ENCODE results near the gene MAN1C1. TPM values are rescaled to one million over a fixed set of nuclear protein-coding genes. Genes with fewer than 3 reads are reported as not detected.

Gene MAN1C1
- total RNA-seq, 1 donor from 2014 or later = 8.6 TPM

DNA sequence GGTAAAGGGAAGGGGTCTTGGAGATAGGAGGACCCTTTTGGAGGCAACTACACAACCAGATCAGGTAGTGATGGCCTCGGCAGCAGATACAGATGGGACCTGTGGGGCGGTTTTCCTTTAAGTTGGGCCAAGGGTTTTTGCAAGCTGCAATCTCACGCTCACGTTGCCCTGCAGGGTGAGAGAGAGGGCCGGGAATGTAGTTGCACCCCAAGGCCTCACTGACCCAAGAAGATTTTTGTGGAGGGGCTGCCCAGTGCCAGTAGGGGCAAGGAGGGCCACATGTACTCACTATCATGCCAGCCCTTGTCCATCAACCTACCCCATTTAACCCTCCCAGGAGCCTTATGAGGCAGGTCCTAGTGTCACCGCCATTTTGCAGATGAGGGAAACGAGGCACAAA lies 125.7 kb downstream of the MAN1C1 start:
- DNase-seq = no peak

DNA sequence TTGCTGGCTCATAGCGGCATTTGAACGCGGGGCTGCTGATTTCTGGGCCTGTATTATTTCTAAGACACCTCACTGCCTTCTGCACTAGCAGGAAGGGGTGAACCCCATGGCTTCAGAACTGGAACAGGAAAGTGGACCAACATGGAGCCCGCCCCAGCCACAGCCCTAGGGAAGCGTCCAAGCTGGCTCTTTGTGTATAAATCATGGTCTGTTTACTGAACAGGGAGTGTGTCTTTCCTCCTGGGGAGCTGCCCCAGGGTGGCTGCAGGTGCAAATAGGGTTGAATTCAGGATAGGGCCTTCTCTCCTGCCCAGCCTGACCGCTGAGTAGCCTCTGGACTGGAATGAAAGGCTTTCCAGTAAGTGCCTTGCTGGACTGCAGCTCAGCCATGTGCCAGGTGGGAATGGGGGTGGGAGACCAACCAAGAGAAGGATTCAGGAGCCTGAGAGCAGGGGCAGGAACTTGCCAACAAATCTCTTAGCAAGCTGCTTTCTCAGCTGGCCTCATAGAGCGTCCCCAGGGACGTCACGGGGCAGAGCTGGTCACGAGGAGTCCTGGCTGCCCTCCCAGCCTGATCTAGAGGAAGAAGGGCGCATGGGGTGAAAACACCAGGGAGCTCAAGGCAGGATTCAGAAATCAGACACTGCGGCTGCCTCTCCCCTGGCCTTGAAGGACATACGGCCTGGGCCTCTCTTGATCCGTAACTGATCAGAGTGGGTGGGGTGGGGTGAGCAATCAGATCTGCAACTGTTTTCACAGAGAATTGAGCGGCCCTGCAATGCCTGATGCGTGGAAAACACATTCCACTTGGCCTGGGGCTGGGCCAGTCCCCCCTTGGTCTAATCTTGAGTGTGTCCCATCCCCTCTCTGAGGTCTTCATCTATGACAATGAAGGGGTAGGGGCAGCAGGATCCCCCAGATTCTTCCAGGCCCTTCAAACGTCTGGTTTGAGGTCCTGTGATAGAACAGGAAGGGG lies 126.9 kb downstream of the MAN1C1 start:
- DNase-seq = peak; percentile 58

DNA sequence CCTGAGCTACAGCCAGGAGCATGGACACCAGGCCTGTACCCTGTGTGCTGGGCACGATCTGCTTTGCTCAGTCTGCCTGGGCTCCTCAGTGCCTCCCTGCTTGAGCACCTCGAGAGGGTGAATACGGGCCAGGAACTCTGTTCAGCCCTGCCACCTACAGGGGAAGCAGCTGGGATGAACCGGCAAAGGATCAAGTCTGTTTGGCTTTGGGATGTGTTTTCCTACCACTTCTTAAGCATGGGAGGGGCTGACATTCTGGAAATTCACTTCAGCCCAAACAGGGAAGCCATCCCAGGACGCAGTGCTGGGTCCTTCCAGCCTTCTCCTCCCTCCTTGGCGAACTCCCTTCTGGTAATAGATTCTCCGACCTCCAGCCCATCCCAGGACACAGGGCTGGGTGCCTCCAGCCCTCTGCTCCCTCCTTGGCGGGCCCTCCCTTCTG lies 127.6 kb downstream of the MAN1C1 start:
- no peak for DNase-seq

DNA sequence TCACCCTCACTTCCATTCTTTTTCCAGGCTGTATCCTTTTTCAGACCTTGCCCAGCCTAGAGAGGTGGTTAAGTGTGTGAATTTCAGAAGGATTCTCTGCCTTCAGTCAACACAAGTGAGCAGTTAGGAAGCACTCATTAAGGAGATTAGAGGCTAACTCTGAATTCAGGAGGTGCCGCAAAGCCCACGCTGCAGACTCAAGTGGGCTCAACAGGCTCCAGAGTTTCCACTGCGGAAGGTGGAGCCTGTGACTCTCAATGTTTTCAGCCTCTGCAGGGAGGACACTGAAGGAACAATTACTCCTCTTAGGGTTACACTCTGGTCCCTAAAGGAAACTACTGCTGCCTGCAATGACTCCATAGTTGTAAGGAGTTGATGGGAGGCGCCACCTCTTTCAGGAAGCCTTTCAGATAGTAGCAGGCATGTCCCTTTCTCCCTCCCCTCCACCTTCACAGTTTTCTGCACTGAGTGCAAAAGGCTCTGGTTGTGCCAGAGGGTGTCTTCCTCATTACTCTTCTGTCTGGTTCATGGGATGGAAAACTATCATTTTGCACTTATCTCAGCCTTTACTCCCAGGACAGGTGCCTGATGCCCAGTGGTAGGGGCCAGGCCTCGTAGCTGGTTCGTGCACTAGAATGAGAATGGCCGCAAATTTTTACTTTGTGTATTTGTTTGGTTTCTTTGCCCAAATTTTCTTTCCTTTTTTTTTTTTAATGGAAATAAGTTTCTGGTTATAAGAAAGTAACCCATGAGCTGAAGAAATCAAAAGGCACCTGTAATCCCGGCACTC lies 128.2 kb downstream of the MAN1C1 start:
- no peak for DNase-seq

DNA sequence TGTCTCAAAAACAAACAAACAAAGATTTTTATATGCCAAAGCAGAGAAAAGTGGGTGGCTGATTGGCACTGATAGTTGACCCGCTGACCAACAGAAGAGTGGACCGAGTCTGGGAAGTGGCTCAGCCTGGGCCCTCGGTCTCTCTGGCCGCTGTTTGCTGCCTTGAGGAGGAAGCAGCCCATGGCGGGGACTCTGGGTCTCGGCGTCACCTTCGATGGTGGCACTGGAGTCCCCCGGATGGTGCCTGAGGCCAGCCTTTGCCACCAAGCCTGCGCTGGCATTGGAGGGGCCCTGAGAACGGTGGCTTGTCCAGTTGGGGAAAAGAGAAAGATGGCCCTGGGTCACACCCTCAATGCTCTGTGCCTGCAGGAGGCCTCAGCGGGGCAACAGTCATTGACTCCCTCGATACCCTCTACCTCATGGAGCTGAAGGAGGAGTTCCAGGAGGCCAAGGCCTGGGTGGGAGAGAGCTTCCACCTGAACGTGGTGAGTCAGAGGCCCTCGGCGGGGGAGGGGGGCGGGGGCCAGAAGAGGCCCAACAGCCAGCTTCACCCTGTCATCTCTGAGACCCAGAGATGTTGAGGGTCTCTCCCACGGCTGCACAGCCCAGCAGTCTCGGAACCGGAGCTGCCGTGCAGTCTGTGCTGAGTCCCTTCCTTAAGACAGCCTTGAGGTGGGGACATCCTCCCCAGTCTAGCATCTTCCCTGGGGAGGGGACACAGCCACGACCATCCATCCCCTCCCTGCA lies 129.9 kb downstream of the MAN1C1 start:
- DNase-seq = no peak

DNA sequence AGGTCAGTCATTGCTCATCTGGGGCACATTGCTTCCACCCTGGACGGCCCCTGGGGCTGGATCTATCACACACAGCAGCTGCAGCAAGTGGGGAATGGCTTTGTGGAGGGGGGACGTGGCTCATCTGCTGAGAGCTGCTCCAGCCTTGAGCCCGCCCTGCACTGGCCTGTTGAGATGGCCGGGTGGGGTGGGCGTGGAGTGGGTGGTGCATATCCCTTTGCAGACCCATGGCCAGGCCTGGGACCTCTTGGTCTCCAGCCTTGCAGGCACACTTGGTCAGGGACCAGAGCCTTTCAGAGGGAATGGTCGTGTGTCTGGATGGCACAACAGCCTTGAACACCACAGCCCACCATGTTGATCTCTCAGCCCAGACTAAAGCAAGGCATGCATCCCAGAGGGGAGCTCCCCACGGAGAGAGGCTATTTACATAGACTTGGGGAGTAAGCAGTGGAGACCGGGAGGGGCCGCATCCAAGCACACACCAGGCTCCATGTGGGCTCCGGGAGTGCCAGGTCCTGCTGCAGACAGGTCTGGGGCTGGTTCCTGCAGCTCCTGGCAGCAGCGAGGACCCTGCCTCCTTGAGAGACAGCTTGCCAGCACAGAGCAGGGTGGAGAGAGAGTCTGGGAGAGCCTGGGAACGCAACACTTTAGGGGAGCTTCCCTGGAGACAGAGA lies 130.6 kb downstream of the MAN1C1 start:
- DNase-seq = no peak

DNA sequence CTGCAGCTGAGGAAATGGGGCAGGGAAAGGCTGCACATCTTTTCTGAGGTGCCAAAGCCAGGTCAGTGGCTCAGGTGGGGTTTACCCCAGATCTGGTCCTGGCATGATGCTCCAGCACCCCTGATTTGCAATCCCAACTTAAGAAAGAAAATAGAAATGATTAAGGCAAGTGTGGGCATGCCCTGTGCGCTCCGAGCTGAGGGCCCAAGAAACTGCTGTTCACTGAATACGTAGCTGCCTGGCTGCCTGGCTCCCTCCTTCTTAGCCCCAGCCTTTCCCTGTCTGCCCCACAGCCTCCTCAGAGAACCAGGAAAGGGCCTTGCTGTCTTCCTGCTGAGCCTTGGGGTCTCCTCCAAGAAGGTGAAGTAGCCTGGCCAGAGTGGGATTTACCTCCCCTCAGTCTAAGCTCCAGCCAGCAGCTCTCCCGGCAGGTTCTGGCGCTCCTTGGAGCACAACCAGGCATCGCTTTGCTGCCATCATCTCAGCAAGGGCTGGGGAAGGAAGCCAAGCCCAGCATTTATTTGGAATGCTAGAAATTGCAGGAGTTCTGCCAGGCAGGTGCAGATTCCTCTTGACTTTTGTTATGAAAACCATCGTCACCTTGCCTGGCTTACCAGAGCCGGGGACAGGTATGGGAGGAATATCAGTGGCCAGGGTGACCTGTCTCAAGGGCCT lies 132.1 kb downstream of the MAN1C1 start:
- DNase-seq = no peak

DNA sequence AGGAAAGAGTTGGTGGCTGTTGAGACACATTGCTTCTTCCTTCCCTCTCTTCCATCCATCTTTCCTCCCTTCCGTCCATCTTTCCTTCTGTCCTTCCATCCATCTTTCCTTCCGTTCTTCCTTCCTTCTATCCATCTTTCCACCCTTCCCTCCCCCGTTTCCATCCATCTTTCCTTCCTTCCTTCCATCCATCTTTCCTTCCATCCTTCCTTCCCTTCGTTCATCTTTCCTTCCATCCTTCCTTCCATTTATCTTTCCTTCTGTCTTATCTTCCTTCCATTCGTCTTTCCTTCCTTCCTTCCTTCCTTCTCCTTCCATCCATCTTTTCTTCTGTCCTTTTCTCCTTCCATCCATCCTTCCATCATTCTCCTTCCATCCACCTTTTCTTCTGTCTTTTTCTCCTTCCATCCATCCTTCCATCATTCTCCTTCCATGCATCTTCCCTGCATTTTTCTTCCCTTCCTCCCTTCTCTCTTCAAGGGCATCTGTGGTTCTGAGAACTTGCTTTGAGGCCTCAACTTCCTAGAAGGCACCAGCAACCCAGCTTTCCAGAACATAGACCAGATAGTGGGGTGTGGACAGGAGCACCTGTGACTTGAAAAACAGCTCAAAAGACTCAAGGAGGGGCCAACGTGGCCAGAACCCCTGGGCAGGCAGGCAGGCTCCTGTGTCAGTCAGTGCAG lies 134.5 kb downstream of the MAN1C1 start:
- DNase-seq = no peak

DNA sequence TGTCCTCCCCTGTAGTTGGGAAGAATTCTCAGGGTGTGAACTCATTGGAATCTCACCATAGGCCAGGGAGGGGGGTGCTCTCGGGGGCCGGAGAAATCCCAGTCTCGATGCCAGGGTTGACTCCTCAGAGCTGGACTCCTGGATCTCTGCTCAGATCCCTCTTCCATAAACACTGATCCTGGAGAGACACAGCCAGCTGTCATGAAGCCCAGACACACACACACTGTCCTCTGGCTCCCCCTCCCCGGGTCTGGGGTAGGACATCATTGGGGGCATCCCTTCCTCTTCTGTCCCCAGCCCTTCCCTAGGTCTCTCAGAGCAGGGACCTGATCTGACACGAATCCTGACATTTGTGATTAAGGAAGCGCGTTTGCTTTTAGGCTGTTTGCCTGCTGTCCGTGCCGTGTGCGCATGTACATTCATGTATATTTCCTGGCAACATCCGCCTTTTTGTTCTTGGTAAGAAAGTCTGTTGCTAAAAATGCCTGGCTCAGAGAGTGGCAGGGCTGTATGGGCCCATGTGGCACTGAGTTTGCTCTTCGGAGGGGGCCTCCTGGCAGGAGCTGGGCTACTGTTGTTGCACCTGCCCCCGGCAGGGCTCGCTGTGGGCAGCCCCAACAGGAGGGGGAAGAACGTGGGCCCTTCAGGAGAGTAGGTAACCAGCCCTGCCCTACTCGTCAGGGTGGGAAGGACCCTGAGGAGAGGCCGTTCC lies 138.0 kb downstream of the MAN1C1 start:
- DNase-seq = no peak

DNA sequence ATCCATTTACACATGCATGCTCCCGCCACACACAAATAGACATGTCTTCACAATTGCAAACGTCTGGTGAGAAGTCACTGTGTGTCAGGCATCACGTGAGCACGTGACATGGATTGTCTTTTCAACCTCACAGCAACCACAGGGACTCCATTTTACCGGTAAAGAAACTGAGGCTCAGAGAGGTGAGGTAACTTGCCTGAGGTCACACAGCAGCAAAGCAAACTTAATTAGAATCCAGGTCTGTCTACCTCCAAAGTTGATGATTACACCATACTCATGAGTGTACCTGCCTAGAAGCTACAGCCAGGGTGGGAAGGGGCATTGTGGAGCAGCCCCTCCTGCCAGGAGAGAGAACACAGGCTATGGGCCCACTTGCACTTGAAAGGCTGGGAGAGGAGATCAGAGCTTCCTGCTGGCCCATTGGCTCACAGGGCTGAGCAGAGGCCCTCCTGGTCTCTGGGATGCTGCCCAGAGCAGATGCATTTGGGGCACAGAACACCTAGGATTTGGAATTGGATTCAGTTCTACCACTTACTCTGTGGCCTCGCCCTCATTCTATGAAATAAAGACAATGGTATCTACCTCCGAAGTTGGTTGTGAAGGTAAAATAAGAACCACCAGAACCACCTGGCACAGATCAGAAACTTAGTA lies 139.0 kb downstream of the MAN1C1 start:
- no peak for DNase-seq

DNA sequence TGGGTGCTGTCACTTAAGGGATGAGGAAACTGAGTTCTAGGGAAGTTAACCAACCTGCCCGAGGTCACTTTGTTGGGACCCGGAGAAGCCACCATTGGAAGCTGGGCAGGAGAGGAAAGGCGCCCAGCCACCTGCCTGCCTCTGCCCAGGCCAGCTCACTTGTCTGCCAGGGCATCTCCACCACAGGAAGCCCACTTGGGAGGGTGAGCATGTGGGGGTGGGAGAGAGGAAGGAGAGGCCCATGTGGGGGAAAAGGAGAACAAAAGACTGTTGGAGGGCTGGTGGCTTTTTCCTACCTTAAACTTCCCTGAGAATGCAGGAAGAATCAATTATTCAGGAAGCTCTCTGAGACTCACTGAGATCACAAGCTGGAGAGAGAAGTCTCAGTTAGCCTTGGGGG lies 139.6 kb downstream of the MAN1C1 start:
- no peak for DNase-seq

DNA sequence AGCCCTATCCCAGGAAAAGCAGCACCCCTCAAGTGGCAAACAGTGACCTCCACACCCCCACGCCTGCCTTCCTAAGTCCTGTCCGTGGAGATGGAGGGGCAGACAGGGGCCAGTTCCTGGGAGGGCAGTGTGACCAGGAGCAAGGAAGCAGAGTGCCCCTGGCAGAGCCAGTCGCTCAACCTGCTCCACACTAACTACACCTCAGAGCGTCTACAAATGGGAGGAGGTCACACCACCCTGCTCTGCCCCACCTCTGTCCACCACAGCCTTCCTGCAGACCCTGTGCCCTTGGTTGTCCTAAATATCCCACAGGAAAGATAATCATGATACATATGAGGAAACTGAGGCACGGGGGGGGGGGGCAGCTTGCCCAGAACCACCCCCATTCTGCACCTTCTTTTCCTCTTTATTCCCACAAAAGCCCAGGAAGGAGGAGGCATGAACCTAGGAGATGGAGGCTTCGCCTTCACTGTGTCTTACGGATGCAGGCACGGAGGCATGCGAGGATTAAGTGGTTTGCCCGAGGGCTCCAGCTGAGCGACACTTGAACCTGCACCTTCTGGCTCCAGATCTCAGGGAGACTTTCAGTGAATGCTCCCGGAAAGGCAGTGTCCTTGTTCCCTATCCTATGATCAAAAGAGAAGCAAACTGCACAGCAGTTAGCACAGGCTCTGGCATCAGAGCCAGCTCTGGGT lies 140.7 kb downstream of the MAN1C1 start:
- DNase-seq = no peak

DNA sequence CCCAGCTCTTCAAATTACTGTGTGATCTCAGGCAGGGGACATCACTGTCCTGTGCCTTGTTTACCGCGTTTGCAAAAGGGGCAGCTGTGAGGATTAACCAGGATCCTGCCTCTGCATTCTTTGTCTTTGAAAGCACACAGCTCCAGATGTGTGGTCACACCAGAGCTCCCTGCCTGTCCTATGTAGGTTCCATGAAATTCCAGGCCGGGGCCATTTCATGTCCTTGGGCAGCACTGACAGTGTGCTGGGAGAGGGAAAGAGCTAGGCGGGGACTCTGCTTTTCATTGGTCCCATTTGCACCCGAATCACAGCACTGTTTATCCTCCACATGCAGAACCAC lies 141.2 kb downstream of the MAN1C1 start:
- DNase-seq = no peak

DNA sequence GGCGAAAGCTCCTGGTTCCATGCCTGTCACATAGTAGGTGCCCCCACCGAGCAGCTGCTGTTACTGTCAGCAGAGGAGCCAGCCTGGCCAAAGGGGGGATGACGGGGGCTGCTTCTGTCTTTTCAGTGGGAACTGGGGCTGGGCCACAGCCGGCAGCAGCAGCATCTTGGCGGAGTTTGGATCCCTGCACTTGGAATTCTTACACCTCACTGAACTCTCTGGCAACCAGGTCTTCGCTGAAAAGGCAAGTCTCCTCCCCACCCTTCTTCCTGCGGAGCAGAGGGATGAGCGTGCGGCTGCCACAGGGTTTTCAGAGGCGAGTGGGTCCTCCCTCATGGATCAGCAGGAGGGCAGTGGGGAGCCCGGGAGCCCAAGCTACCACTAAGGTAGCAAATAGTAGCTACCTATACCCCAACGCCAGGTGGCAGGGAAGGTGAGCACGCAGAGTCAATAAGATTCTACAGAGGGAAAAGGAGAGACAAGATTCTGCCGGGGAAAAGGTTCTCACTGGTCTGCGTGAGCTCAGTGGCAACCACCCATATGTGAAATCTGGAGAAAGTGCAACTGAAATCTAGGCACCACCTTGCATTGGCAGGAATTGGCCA lies 142.0 kb downstream of the MAN1C1 start:
- DNase-seq = no peak

DNA sequence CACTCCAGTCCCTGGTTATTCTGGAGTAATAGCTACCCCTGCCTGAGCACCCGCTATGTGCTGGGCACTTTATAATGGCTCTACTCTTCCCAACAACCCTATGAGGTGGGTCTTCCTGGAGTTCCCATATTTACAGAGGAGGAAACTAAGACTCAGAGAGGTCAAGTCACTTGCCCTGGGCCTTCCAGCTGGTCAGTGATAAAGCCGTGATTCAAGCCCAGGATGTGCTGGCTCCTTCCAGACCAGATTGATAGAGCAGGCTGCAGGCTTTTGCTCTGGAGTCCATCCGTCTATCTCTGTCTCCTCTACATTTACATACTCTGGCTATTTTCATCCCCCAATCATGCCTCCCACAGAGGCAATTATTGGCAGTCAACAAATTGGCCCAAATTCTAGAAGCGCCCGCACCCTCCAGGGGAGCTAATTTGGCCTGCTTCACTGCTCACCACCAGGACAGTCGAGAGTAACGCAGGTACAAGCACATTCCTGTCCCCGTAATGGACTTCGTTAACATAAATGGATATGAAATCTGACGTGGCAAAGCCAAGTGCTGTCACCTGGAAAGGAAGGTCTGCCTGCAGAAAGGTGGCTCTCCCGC lies 143.6 kb downstream of the MAN1C1 start:
- DNase-seq = no peak

DNA sequence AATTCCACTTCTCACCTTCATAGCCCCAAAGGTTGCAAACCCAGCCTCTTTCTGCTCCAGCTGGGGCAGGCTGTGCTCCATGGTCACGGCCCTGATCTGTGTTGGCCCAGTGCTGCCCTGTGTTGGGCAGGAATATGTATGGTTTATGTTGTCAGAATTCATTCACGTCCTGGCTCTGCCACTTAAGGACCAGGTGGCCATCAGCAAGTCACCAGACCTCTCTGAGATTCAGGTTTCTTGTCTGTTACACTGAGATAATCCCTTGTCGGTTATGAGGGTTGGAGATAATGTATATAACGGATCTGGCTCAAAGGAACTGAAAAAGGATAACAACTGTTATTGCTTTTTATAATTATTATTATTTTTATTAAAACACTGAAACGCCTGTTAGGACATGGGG lies 144.3 kb downstream of the MAN1C1 start:
- no peak for DNase-seq

DNA sequence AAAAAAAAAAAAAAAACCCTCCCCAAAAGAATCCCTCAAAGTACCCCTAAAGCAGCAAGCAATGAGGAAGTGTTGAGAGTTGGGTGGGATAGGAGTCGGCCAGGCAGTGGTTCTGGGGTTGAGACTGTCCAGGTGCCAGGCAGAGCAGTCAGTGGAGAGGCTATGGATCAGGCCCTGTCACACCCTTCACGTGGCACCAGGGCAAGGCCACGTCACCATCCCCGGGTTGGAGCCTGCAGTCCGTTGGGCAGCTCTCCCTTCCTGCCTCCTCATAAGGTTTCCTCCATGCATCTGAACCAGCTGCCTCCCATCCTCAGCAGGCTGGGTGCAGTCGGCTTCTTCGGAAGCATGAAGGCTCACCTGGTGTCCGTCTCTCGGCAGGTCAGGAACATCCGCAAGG lies 146.9 kb downstream of the MAN1C1 start:
- DNase-seq = no peak

Data from occipital lobe (tissue), 2 donors.